SK-MEL-5 (cell line): ENCODE data around the gene C1RL. TPM values are rescaled to one million over a fixed set of nuclear protein-coding genes. Genes with fewer than 3 reads are reported as not detected.

ENCODE experiments used
- DNase-seq: peaks from one replicate; pipeline ENCODE4 v3.0.0-alpha.2; 2016; ENCODE audit warnings: low read depth, low spot score
- in situ Hi-C: cut with HindIII; loops from 2 replicates; pipeline ENCODE4 v1.10.0; 2016; ENCODE audit warnings: low sequenced_read_pairs, high pct_unique_total_duplicates, low pct_unique_long_range_greater_than_20kb
- total RNA-seq: library from RNA; depleted of rRNA; stranded (reverse); fragments of >200 nt; shearing (Covaris generic); gene quantifications from 2 replicates; pipeline ENCODE4 v1.2.3, GENCODE V29; 2014

C1RL gene
- total RNA-seq, 1 experiment from 2014 or later, result 3.8 TPM

DNA sequence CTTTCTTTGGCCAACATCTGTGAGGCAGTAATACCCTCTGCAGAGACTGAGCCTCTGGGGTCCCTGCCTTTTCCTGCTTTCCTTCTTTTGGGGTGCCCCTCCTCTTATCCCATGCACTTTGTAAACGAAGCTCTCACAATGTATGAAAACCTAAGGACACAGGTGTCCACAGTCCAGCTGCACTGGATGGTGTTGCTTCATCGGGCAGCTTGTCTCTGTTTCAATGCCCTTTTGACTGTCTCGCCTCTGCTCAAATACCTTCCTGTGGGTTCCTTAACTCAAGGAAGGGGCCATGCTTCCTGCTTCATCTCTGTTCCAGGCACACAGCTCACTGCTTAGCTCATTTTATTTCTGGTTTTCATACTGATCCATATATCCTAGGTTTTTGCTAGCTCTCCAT, 6.4 kb downstream of the C1RL start:
- in situ Hi-C loops, result no loop called here
- DNase-seq, result no peak

DNA sequence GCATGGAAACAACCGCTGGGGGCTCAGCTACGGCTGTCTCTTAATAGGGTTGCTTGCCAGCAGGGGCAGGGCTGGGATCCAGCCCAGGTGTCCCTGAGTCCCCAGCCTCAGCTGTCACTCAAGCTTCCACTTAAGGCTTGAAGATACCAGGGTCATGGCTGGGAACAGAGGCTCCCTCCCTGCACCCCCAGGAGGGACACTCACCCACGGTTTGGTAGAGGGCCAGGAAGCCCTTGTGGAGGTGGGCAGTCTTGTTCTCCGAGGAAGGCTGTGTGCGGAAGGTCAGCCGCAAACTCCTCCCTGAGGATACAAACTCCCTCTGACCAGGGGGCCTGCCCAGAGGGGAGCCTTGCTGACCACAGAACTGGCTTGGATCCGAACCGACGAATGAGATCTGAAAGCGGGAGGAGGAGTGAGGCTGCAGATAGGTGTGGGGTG, 7.3 kb downstream of the C1RL start:
- in situ Hi-C loops, result no loop called here
- DNase-seq, result no peak

DNA sequence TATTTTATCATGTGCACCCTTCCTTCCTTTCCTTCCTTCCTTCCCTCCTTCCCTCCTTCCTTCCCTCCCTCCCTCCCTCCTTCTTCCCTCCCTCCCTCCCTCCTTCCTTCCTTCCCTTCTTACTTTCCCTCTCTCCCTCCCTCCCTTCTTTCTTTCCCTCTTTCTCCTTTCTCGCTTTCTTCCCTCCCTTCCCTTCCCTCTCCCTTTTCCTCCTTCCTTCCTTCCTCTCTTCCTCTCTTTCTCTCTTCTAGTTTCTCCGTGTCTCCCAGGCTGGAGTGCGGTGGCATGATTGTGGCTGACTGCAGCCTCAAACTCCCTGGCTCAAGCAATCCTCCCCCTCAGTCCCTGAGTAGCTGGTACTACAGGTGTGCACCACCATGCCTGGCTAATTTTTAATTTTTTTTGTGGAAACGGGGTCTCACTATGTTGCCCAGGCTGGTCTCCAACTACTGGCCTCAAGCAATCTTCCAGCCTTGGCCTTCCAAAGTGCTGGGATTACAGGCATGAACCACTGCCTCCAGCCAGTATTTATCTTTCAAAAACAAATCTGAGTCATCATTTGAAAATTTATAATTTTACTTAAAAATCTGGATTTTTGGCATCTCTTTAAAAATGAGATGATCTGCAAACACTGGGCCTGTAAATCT, 7.8 kb downstream of the C1RL start:
- no peak for DNase-seq
- in situ Hi-C loops, result no loop called here

DNA sequence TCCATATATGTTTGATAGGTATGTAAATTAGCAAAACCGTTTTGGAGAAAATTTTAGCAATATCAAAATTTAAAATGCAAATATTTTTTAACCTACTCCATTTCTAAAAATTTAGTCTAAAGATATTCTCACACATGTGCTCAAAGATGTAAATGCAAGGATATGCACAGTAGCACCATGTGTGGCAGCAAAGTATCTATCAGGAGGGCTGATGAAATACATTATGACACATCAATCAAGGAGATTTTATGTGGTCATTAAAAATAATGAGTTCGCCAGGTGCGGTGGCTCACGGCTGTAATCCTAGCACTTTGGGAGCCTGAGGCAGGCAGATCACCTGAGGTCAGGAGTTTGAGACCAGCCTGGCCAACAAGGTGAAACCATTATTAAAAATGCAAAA, 8.8 kb downstream of the C1RL start:
- in situ Hi-C loops, result no loop called here
- DNase-seq, result no peak

DNA sequence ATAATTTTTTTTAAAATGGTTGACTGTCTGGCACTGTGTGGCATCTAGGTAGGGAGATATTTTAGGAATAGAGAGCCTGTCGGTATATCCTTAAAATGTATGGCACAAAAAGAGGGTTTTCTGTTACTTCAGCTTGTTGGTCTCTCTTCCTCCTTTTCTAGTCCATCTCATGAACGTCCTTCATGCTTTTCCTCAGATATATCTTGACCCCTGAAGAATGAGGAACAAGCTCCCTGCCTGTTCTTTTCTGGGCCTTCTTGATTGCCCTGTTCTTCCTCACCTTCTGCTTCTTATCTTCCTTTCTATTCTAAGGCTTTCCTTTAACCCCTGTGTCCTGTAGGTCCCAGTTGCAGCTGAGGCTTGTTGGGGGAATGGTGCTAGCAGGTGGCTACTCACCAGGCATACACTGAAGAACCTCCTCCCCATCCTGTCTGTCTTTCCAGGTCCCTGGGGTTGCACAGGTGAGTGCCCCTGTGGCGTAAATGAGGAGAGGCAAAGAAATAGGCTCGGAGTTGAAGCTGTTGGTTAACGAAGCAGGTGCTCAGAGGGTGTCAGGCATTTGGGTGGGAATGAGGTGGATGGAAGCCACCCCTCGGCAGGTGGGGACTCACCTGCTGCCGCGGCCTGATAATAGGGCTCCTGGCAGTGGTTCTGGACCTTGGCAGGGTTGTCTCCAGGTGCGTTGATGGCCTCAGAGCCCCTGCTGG, 9.6 kb downstream of the C1RL start:
- no peak for DNase-seq
- in situ Hi-C loops, result no loop called here

DNA sequence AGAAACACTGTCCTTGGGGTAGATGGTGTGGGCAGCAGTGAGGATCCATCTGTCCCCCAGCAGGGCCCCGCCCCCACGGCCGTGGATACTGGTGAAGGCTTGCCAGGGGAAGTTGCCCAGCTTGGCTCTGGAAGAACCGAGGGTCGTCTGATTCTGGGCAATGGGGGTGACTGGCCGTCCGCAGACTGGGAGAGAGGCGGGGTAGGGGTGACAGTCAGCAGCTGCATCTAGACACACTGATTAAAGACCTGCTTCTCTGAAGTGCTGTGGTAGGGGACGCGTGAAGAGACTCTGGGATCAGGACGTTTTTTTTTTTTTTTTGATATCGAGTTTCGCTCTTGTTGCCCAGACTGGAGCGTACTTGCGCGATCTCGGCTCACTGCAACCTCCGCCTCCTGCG, 12.0 kb downstream of the C1RL start:
- no peak for DNase-seq
- in situ Hi-C loops, result no loop called here

DNA sequence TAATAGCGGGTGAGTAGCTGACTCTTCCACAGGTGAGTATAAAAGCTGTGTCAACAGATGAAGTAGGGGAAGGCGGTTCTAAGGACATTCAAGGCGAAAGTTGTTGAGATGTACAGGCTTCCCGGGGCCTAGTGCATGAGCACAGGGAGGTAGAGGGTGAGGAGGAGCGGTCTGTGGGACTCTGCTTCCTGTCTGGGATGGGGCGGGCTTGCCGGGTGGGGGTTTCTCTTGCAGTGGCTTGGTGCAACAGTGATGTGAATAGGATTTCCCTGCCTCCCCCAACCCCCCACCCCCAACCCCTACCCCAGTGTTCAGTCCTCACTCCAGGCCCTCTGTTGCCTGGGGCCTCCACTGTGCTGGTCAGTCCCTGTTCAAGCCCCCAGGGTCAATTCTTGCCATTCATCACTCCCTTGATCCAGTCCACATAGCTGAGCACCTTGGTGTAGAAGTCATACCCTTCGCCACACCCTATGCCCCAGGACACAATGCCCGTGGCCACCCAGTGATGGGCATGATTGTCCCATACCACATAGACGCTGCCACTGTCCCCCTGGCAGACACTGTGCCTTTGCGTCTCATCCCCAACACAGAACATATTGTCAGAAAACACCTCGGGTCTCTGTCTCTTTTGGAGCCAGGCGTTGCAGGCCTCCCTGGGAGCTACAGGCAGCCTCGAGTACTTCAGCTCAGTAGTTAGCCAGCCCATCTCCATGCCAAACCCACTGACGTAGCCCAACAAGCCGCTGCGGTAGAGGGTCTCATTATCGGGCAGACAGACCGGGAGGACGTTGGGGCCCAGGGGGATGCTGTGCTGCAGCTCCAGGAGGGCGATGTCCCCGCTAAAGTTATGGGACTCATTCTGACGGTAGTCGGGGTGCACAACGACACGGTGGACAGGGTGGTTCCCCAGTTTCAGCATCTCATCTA, 12.7 kb downstream of the C1RL start:
- no peak for DNase-seq
- in situ Hi-C loops, result no loop called here

DNA sequence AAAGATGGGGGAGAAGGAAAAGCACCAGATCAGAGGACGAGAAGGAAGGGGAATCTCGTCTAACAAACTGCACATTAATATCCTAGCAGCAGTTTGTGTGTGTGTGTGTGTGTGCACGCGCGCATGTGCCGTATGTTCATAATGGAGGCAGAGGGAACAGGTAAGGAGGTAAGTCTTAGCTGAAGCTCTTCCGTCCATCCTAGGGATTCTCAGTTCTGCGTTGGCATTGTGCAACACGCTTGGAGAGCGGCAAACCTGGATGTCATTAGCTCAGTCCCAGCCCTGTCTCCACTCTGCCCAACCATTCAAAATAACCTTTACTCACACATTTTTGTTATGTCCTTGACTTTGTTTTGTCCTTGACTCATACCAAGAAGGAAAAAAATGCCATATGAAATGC, 15.1 kb downstream of the C1RL start:
- in situ Hi-C loops, result no loop called here
- no peak for DNase-seq

DNA sequence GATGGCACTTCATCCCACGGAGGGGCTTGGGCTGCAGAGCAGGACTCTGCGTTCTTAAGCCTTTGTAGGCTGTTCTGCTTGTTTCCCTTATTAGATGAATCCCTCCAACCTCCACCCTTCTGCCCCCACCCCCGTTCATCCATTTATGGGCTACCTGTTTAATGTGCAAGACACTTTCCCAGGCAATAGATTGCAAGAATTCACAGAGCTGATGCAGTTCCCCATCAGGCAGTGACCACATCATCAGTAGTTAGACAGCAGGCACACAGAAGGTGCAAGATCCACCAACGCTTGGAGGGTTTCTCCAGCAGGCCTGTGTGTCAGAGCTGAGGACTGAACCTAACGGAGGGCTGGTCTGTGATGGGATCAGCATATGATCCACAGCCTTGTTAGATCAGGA, 15.5 kb downstream of the C1RL start:
- in situ Hi-C loops, result no loop called here
- DNase-seq, result no peak

DNA sequence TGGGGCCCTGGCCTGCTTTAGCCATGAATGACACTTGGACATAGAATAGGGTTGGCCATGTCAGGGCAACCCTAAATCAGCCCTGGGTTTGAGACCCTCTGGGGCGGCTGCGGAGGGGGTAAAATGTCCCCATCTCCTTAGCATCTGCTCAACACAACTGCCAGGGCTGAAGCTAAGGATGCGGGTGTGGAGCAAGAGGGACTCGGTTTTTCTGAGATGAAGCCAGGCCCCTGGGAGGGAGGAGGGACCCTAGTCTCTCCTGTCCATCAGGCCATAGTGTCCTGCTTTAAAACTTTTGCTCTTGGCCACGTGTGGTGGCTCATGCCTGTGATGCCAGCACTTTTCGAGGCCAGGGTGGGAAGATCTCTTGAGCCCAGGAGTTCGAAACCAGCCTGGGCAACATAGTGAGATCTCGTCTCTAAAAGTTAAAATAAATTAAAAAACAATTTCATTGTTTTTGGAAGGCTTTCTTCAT, 16.0 kb downstream of the C1RL start:
- in situ Hi-C loops, result no loop called here
- DNase-seq, result no peak

DNA sequence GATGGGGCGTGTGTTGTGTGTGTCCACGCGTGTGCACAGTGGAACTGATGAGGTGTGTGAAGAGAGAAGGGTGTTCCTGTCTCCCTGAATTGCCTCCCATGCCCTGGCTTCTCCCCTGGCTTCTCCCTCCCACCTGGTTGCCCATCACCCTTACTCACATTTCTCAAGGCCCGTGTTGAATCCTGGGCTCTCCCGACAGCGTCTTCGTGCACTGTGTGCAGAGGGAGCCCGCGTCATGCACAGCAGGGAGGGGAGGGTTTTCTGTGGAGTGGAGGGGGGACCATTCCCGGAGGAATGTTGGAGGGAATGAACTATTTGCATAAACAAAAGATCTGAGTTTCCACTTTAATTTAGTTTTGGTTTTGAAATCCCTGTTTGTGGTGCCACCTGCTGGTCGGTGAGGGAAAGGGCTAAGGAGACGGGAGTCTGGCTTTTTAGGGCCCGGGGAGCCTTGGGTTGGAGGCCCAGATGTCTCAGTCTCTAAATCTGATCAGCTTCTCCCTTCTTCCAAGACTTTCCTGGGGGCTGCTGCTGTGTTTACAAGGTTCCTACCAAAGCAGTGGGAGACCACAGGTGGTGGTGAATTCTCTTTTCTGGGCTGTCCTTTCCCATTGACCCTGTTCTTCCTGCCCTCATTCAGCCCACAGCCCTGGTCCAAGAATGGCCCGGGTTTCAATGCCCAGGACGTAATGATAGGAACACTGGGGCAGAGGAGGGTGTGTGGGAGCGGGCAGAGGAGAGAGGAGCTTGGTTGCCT, 16.6 kb downstream of the C1RL start, which contains the start of gene C1R:
Gene C1R (minus strand): TSS at position 217 of the 757 bp plus-strand sequence. CDS start 57 bp downstream, at position 160.
- DNase-seq, result peak; percentile 65
- in situ Hi-C loops, result no loop called here

DNA sequence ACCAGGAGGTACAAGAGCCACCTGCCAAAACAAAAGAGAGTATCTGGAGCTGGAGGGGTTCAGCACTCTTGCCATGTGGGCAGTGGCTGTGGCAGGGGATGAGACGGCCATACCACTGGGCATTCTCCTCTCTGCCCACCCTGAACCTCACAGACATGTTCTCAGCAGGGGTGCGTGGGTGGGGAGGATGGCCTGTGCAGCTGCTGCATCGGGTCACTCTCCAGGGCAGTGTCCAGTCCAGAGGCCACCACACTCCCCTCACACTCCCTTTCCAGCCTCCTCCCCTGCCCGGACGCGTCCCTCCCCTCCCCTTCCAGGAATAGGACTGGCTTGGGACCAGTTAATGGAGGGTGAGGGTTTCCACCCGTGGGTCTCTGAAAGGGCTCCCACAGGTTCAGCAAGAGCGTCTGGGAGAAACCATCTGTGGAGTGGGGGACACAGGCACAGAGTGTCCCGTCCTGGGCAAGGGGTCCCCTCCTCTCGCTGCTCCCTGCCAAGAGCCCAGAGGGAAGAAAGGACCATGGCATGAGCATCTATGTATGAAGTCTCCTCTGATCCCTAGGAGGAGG, 17.3 kb downstream of the C1RL start:
- in situ Hi-C loops, result no loop called here
- no peak for DNase-seq

DNA sequence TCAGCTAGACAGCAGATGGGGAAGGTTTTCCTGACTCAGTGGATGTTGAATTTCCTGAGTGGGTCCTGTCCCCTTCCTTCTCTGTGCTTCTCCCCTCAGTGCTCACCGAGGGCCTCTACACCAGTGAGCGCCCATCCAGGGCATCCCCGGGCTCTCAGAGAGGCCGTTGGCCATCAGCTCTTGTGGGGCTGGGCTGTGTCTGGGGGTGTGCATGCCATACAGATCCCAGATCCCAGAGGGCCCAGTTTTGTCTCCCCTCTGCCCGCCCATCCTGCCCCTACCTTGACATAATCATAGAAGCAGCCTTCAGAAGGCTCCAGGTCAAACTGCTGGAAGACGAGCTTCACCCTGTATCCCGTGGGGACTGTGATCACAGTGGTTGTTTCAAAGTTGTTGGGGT, 17.8 kb downstream of the C1RL start:
- in situ Hi-C loops, result no loop called here
- DNase-seq, result no peak

DNA sequence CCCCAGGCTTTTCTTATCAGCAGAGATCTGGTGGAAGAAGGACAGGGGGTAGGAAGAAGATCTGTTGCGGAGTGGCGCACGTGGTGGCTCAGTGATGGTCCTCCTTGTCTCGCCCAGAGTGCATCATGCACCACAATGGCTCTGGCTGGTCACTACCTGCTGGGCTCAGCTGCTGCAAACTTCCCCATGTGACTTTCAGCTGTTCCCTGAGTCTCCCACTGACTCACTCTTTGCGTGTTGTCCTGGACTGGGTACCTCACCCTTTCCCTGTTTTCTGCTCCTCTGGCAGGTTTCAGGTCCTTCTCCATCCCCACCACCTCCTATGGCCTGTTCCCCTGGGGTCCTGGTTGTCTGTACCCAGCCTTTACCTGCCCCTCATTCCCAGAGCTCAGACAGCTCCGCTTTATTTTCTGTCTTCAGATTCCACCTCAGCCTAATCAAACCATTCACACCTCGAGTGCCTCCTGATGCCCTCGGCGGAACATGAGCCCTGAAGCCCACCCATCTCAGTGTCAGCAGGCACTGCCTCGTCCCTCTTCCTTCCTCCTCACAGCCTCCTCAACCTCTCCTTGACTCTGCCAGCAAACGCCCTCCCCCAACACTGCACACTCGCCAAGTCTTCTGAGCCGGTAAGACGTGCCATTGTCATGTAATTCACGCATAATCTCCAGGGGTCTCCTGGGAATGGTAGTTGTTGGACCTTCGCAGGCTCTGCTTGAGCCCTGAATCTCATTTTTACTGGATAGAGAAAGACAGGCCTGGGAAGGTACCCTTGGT, 18.6 kb downstream of the C1RL start:
- in situ Hi-C loops, result no loop called here
- DNase-seq, result no peak

DNA sequence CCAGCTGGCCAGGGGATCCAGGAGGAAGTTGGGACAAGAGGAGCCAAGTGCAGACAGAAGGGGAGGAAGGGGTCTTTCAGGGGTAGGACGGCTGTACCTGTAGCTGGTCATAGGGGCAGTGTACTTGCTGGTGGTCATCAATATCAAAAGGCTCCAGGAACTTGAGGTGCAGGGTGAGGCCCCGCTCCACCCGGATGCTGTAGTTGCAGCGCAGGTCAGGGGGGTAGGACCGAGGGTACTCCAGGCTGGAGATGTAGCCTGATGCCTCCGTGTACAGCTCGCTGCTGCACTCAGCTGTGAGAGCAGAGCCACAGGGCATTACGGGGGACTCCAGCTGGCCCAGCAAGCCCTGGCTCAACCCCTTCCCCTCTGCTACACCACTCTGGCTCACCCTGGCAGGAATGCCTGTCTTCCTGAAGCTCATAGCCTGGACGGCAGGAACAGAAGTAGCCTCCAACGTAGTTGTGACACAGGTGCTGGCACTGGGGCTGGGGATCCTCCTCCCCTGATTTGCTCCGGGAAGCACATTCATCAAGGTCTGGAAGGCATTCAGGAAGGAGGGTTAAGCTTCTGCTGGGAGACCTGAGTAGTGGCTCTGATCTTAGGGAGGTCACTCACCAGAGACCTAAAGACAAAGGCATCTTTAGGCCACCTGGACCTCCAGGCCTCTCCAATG, 19.7 kb downstream of the C1RL start:
- DNase-seq, result no peak
- in situ Hi-C loops, result no loop called here

DNA sequence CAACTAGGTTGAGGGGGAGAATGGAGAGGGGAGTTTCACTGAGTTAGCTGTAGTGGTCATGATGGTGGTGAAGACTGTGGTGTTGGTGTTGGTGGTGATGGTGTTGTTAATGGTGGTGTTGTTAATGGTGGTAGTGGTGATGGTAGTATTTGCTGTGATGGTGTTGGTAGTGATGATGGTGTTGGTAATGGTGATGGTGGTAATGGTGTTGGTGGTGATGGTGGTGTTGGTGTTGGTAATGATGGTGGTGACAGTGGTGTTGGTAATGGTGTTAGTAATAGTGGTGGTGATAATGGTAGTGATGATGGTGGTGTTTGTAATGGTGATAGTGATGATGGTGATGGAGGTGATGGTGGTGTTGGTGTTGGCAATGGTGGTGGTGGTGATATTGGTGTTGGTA, 25.9 kb downstream of the C1RL start:
- in situ Hi-C loops, result no loop called here
- no peak for DNase-seq
